HG03064 (cell line): ENCODE data around the gene MN1.

ENCODE experiments used
- ATAC-seq: cut with Tn5 transposase; IDR thresholded peaks from one replicate; pipeline ENCODE4 v1.9.1; 2021; ENCODE audit warnings: low read depth; ENCODE audit not compliant: unreplicated experiment

MN1 gene

GRCh38 chr22:27827604-27828587 is 26.3 kb upstream of the MN1 start:
- no peak for ATAC-seq

GRCh38 chr22:27825174-27825573 is 23.6 kb upstream of the MN1 start:
- no peak for ATAC-seq

GRCh38 chr22:27823221-27823620 is 21.7 kb upstream of the MN1 start:
- no peak for ATAC-seq

GRCh38 chr22:27820896-27821866 is 19.6 kb upstream of the MN1 start:
- ATAC-seq = no peak

GRCh38 chr22:27816552-27816951 is 15.0 kb upstream of the MN1 start:
- ATAC-seq = no peak

GRCh38 chr22:27815826-27816530 is 14.4 kb upstream of the MN1 start:
- ATAC-seq = no peak

DNA sequence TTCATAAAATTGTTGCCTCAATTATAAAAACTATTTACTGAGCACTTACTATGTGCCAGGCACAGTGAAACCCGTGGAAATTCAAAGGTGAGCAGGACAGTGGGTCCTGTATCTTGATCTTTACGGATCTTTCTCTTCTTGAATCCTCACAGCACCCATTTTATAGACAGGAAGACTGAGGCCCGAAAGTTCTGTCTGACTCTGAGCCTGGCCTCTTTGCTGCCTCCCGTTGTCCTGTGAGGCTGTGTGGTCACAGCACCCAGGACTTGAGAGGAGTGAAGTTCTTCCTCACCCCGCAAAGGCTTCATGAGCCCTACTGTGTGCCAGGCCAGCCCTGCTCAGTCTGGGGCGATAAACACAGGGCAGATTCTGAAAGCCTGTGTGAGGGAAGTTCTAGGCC is 13.4 kb upstream of the MN1 start:
- ATAC-seq = no peak

DNA sequence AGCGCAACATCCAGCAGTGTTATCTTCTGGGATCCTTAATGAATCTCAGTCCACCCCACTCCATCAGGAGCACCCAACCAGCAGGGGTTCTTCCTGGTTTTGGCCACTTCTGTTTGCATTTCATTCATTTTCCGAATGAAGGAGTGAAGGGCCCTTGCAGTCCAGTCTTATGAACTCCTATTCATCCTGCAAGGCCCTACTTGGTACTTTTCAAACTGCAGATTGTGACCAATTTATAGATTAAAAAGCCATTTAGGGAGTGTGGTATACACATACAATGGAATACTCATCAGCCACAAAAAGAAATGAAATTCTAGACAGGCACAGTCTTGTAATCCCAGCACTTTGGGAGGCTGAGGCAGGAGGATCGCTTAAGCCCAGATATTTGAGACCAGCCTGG is 10.2 kb upstream of the MN1 start:
- ATAC-seq = no peak

DNA sequence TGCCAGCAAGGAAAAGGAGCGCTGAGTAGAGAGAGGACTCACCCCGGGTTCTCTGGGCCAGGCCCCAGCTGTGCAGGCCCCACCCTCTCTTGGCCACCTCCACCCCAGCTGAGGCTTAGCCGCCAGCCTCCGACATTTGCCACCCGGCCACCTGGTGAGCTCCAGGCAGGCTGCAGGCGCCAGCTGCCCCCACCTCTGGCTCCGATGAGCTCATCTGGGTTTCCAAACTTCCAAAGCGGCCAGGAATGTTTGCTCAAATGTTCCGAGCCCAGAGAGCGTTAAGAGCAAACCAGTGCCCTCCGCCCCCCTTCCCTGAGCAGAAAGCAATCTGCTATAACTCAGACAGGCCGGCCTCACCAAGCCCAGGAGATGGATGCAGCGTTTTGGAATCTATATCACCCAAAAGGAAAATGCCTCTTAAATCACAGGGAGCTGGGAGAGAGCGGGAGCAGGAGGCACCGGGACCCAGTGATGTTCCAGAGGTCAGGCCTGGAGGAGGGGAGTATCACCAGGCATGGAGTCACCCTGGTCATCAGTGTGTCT is 9.1 kb upstream of the MN1 start:
- ATAC-seq = no peak

DNA sequence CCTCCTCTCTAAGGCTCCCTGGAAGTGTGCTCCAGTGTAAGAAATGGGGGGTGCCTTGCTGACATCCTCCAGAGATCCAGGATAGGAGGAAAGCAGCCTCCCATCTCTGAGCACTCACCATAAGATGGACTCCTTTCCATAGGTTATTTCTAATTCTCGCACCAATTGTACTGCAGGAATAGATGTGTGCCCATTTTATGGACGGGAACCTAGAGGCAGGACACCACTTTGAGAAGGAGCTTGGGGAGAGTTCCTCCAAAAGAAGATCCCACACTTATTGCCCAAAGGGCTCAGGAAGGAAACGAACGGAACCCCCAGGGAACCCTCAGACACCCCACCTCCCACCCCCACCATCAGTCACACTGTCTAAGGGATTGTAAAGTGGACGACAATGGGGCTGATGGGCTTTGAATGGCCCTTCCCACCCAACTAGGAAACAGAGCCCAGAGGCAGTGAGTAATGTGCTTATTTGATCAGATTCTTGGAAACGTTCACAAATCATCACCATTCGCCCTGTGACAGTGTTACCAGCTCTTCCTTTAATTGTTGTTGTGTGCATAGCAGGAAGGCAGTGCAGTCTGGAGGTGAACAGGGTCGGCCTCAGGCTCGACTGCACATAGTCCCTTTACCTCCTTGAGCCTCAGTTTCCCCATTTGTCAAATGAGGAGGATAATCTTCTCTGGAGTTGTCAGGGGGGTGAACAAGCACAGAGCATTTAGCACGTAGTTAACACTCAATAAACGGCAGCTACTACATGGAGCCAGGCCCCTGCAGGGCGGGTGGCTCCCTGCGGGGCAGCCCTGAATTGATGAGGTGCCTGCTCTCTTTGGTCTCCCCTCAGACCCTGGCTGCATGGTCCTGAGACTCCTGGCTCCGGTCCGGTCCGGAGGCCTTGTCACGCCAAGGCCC is 8.4 kb upstream of the MN1 start:
- no peak for ATAC-seq

- ATAC-seq = no peak
Measured at GRCh38 chr22:27809226-27809603, 7.7 kb upstream of the MN1 start.

DNA sequence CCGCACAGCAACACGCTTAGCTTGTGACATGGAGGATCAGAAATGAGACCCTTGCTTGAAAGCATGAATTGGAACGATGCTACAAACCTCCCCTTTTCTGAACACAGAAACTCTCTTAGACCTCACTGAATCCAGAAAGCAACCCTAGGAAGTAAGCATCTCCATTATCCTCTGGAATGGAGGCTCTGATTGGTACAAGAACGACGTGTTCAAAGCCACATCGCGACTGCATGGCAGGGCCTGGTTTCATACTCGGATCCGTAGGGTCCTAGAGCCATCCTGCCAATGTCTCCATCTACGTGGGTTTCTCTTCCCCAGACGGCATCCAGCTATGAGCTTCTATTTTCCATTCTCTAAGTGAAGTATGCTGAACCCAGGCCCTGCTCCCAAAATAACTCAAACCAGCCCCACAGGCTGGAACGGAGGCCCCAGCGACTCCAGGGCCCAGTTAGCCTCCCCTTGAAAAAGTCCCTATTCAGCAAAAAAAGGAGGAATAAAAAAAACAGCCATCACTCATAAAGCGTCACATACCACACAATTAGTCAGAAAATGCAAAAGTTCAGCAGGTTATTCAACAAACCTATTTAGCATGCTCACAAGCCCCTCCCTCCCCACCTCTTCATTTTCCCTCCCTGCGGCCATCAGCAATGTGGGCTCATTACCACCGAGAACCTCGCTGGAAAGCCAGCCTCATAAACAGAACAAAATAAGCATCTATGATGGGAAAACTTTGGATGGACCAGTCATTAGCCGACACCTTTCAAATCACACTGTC is 7.1 kb upstream of the MN1 start:
- no peak for ATAC-seq

GRCh38 chr22:27805841-27806240 is 4.3 kb upstream of the MN1 start:
- no peak for ATAC-seq

GRCh38 chr22:27804470-27805297 is 3.1 kb upstream of the MN1 start:
- ATAC-seq = no peak

- ATAC-seq = no peak
Measured at GRCh38 chr22:27803841-27804415, 2.4 kb upstream of the MN1 start.

DNA sequence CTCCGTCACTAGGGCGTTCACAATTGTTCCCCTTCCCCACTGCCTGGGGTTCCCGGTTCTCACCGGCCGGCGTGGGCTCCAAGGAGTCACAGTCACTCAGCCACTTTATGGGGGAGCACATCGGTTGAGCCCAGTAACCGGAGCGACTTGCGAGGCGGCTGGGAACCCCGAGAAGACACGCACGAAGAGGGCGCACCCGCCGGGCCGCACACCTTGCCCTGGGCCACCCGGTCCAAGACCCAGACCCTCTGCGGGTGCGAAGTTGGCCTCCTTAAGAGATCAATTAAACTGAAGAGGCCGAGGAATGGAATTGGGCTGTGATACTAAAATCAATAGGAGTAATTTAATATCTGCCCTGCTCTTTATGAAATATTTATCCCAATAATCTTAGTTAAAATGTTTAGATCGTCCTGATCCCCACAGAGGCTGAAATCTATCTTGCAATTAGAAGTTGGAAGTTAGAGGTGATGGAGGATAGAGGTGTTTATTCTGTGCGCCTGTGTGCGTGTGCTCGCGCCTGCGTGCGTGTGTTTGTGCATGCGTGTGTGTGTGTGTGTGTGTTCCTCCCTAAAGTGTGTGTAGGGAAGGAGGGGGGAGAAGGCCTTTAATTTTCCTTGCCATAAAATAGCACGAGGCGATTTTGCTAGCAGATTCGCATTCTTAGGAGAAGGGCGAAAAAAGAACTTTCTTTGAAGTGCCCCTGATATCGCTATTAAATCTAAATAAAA is 954 bp upstream of the MN1 start:
- no peak for ATAC-seq

DNA sequence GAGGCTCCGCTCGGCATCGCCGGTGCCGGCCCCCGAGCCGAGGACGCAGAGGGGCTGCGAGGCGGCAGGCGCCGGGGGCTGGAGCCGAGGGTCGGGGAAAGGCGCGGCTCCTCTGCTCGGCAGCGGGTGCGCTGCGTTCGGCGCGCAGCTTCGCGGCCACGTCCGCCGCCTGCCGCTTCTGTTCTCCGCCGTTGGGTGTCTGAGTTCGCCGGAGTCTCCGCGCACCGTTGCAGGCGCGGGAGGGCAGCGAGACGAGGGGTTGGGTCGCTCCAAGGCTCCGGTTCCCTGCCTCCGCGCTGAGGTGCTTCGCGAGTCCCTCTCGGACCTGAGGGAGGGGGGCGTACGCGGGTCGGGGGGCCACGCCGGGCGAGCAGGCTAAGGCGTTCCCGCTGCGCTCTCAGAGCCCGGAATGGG is 347 bp downstream of the MN1 start:
- ATAC-seq = no peak
